ENCODE results near the gene CCDC69. TPM values are rescaled to one million over a fixed set of nuclear protein-coding genes. Genes with fewer than 3 reads are reported as not detected.
"Not testable (repeated sequence)": the region's sequence is repeated elsewhere in the genome, so short reads cannot be mapped to it uniquely, and the experiment has no call there.

The CCDC69 gene
- total and polyA plus RNA-seq, 10 of the 15 experiments (the other 5 are each of a cell fraction or from before 2014, with no cell fraction given) = 13.5 to 106 (median 70.1) TPM

- Histone ChIP-seq H3K4me3 (no peak overlapping the region), H3K4me2 (ENCODE audit: control insufficient read depth, insufficient read depth) (no peak overlapping the region), H3K9me3 (replicated peaks; ENCODE audit: control insufficient read depth, insufficient read depth, low read length) (no peaks in the 10 kb centered on the region), H3K27ac (ENCODE audit: control insufficient read depth, insufficient read depth) (no peak overlapping the region), H3K27me3 (replicated peaks in 1 of 2; ENCODE audit: control insufficient read depth in 2 of 2, insufficient read depth in 2 of 2, low read length in 1 of 2) (no peaks in the 10 kb centered on the region), H2AFZ (ENCODE audit: control insufficient read depth, low read depth, low read length) (no peak overlapping the region), H3K36me3 (ENCODE audit: control insufficient read depth in 2 of 2, insufficient read depth in 2 of 2, low read length in 1 of 2) (peaks cover 10 to 15% of the 10 kb centered on the region in 2 experiments), H3K9ac (ENCODE audit: control insufficient read depth, insufficient read depth, low read length) (no peak overlapping the region), H3K4me1 (ENCODE audit: control insufficient read depth, insufficient read depth, low read length) (no peaks in the 10 kb centered on the region), H3K79me2 (ENCODE audit: control insufficient read depth, insufficient read depth, low read length) (no peaks in the 10 kb centered on the region), H4K20me1 (ENCODE audit: control insufficient read depth, insufficient read depth) (no peaks in the 10 kb centered on the region)
- WGBS (ENCODE audit: insufficient coverage, insufficient replicate concordance, low lambda C conversion rate, missing lambda C conversion rate) = 100% methylated on average over 1 of the region's 1 CpG
- no peak for DNase-seq (ENCODE audit: low read depth, low spot score)
- ChIA-PET POLR2A (interaction anchor here (0.6 kb wide), 1 partner anchor 59 kb away, joined by 3 read pairs; no protein-coding TSS in a partner anchor), RAD21 (ENCODE audit: unreplicated experiment) (no interaction called here), CTCF (interaction anchor here (1.0 to 5.1 kb wide), 3 partner anchors 8 to 126 kb away, joined by 3 to 29 read pairs (median 5); no protein-coding TSS in a partner anchor), SMC1A (ENCODE audit: uncharacterized antibody, unreplicated experiment) (interaction anchor here (1.2 to 2.3 kb wide), 3 partner anchors 13 to 35 kb away, joined by 3 to 12 read pairs (median 4); no protein-coding TSS in a partner anchor)
- intact Hi-C loops (cut with micrococcal nuclease; ENCODE audit: unreplicated experiment) (no loop called here), in situ Hi-C loops (cut with MboI) (no loop called here)
- no peak for TF ChIP-seq MEF2A (IDR thresholded peaks at IDR 0.05; ENCODE audit: insufficient read depth, low read depth, low read length)
- ATAC-seq = no peak
- no TSS peak for BruUV-seq (replicated peaks)
- FAIRE-seq = no peak
Measured at GRCh38 chr5:151178372-151178771, 45.5 kb downstream of the CCDC69 start.

- H3K27ac ChIP-seq (ENCODE audit: control insufficient read depth, insufficient read depth); FAIRE-seq; H3K4me1 ChIP-seq (ENCODE audit: control insufficient read depth, insufficient read depth, low read length): not testable (repeated sequence)
Measured at GRCh38 chr5:151176268-151176667, 47.6 kb downstream of the CCDC69 start.

More at GRCh38 chr5:151176268-151176667, 47.6 kb downstream of the CCDC69 start:
- H3K4me3 ChIP-seq; H4K20me1 ChIP-seq (ENCODE audit: control insufficient read depth, insufficient read depth); BruUV-seq (replicated peaks); H3K27me3 ChIP-seq (replicated peaks in 1 of 2; ENCODE audit: control insufficient read depth in 2 of 2, insufficient read depth in 2 of 2, low read length in 1 of 2); DNase-seq (ENCODE audit: low read depth, low spot score); H3K9me3 ChIP-seq (replicated peaks; ENCODE audit: control insufficient read depth, insufficient read depth, low read length); H3K9ac ChIP-seq (ENCODE audit: control insufficient read depth, insufficient read depth, low read length); H2AFZ ChIP-seq (ENCODE audit: control insufficient read depth, low read depth, low read length); RAD21 ChIA-PET (ENCODE audit: unreplicated experiment); H3K4me2 ChIP-seq (ENCODE audit: control insufficient read depth, insufficient read depth); intact Hi-C loops (cut with micrococcal nuclease; ENCODE audit: unreplicated experiment); H3K79me2 ChIP-seq (ENCODE audit: control insufficient read depth, insufficient read depth, low read length); in situ Hi-C loops (cut with MboI); POLR2A ChIA-PET; ATAC-seq: not testable (repeated sequence)
- H3K36me3 ChIP-seq (ENCODE audit: control insufficient read depth in 2 of 2, insufficient read depth in 2 of 2, low read length in 1 of 2) = peaks cover 3 to 11% of the 10 kb centered on the region in 2 experiments
- WGBS (ENCODE audit: insufficient coverage, insufficient replicate concordance, low lambda C conversion rate, missing lambda C conversion rate) = 73% methylated on average over 5 of the region's 5 CpGs
- ChIA-PET CTCF (interaction anchor here (5.1 kb wide), 1 partner anchor 11 kb away, joined by 29 read pairs; no protein-coding TSS in a partner anchor), SMC1A (ENCODE audit: uncharacterized antibody, unreplicated experiment) (interaction anchor here (0.6 to 1.6 kb wide), 3 partner anchors 8 to 62 kb away, joined by 3 to 8 read pairs (median 3); no protein-coding TSS in a partner anchor)

All from GM12878 (cell line).